Keratinocyte (primary cell): ENCODE measurements around the gene HIGD1C. TPM values are rescaled to one million over a fixed set of nuclear protein-coding genes. Genes with fewer than 3 reads are reported as not detected.

Source experiments
- DNase-seq: peaks from one replicate; pipeline ENCODE4 v3.0.0-alpha.2; 2011; ENCODE audit warnings: low read depth, missing footprints, low spot score
- FAIRE-seq: peaks from 2 replicates; lab custom pipeline; 2011; peaks lifted over from hg19 to GRCh38; lab: Jason Lieb, UNC
- H2AFZ ChIP-seq: 2 replicates; pipeline ENCODE4 v1.6.0; 2012; ENCODE audit warnings: low read length, control low read depth, inconsistent platforms; ENCODE audit not compliant: control insufficient read depth
- H3K27ac ChIP-seq: 2 replicates; pipeline ENCODE4 v1.5.1; 2011; ENCODE audit warnings: low read length; ENCODE audit not compliant: control insufficient read depth, insufficient read depth
- H3K27me3 ChIP-seq: 3 replicates; pipeline ENCODE4 v1.6.0; 2011; ENCODE audit warnings: low read length; ENCODE audit not compliant: control insufficient read depth, insufficient read depth; ENCODE audit errors: extremely low read depth
- H3K36me3 ChIP-seq, 2 experiments: 2 replicates in 1 of 2; 3 replicates in 1 of 2; pipeline ENCODE4 v1.5.1; 2011; ENCODE audit warnings: low read length in 2 of 2, mild to moderate bottlenecking in 1 of 2; ENCODE audit not compliant: control insufficient read depth in 2 of 2, insufficient read depth in 2 of 2; ENCODE audit errors: extremely low read depth in 1 of 2
- H3K4me1 ChIP-seq: 3 replicates; pipeline ENCODE4 v1.5.1; 2011; ENCODE audit warnings: low read length; ENCODE audit not compliant: control insufficient read depth, insufficient read depth; ENCODE audit errors: extremely low read depth
- H3K4me2 ChIP-seq: 3 replicates; pipeline ENCODE4 v1.6.0; 2011; ENCODE audit warnings: low read depth, low read length; ENCODE audit not compliant: control insufficient read depth, insufficient read depth; ENCODE audit errors: extremely low read depth
- H3K4me3 ChIP-seq, 3 experiments: fragments of 200-600 bp in 1 of 3; sonication (generic) in 1 of 3; 2 replicates in 2 of 3; 3 replicates in 1 of 3; pipeline ENCODE4 v1.5.1; 2011 to 2016; ENCODE audit warnings: low read length in 3 of 3, mild to moderate bottlenecking in 3 of 3, control low read depth in 2 of 3, inconsistent platforms in 1 of 3, low read depth in 1 of 3, mixed read lengths in 1 of 3, mixed run types in 1 of 3, moderate library complexity in 1 of 3; ENCODE audit not compliant: control insufficient read depth in 2 of 3, insufficient read depth in 2 of 3; ENCODE audit errors: extremely low read depth in 1 of 3
- H3K79me2 ChIP-seq: 2 replicates; pipeline ENCODE4 v1.6.0; 2012; ENCODE audit warnings: low read length; ENCODE audit not compliant: control insufficient read depth, insufficient read depth
- H3K9ac ChIP-seq: 3 replicates; pipeline ENCODE4 v1.6.0; 2011; ENCODE audit warnings: low read length; ENCODE audit not compliant: control insufficient read depth, insufficient read depth; ENCODE audit errors: extremely low read depth
- H3K9me1 ChIP-seq: 3 replicates; pipeline ENCODE4 v1.6.0; 2011; ENCODE audit warnings: low read length; ENCODE audit not compliant: control insufficient read depth, insufficient read depth; ENCODE audit errors: extremely low read depth
- H3K9me3 ChIP-seq: 2 replicates; pipeline ENCODE4 v1.5.1; 2012; ENCODE audit warnings: low read depth, low read length; ENCODE audit not compliant: control insufficient read depth
- H4K20me1 ChIP-seq: 3 replicates; pipeline ENCODE4 v1.6.0; 2011; ENCODE audit warnings: low read length; ENCODE audit not compliant: control insufficient read depth, insufficient read depth; ENCODE audit errors: extremely low read depth
- EZH2 ChIP-seq: IDR thresholded peaks from one replicate; pipeline ENCODE4 v1.6.1; 2012; ENCODE audit warnings: inconsistent platforms, mild to moderate bottlenecking, low read length, moderate library complexity
- dilution Hi-C: fragments of 300-500 bp; cut with MboI; formaldehyde crosslinking; loops from one replicate; pipeline ENCODE4 v1.7.0; 2020; ENCODE audit warnings: low sequenced_read_pairs; ENCODE audit not compliant: extremely low pct_ligation_motif_present
- polyA plus RNA-seq, 5 experiments: library from polyadenylated mRNA; depleted of rRNA in 3 of 5; stranded (reverse) in 3 of 5; stranded (forward) in 1 of 5; unstranded in 1 of 5; fragments of >200 nt; gene quantifications; 1 replicate in 1 of 5; 2 replicates in 3 of 5; 3 replicates in 1 of 5; pipeline versions ENCODE4 v1.2.1 to v1.2.3, GENCODE V29; 2011 to 2012; ENCODE audit warnings: missing spikeins in 2 of 5, low read depth in 1 of 5, low replicate concordance in 1 of 5
- TF ChIP-seq, protein P1 (sequence below), 3 experiments: IDR thresholded peaks in 1 of 3; conservative IDR thresholded peaks in 1 of 3; optimal IDR thresholded peaks in 1 of 3; 2 replicates in 2 of 3; 3 replicates in 1 of 3; pipeline versions ENCODE3 to v1.5.1; 2011; ENCODE audit warnings: low read length in 3 of 3, mild to moderate bottlenecking in 3 of 3, moderate library complexity in 2 of 3, control low read depth in 1 of 3, inconsistent platforms in 1 of 3; ENCODE audit not compliant: insufficient read depth in 2 of 3; ENCODE audit errors: extremely low read depth in 1 of 3

Gene HIGD1C
- polyA plus RNA-seq, 1 donor (not counting 4 experiments of a cell fraction or from before 2014, with no cell fraction given), result not detected

GRCh38 chr12:50984586-50985298 lies 32.4 kb downstream of the HIGD1C start:
- Histone ChIP-seq H3K36me3 (peaks cover 8% of the 10 kb centered on the region in 2 experiments), H3K4me3 (no peak overlapping the region), H3K27ac (no peak overlapping the region), H3K9me1 (no peaks in the 10 kb centered on the region), H3K9me3 (no peaks in the 10 kb centered on the region), H3K9ac (no peak overlapping the region), H3K4me2 (no peak overlapping the region), H3K79me2 (no peaks in the 10 kb centered on the region), H2AFZ (no peak overlapping the region), H3K4me1 (no peaks in the 10 kb centered on the region), H3K27me3 (no peaks in the 10 kb centered on the region), H4K20me1 (no peaks in the 10 kb centered on the region)
- no peak for DNase-seq
- dilution Hi-C loops, result no loop called here
- TF ChIP-seq, protein P1, sequence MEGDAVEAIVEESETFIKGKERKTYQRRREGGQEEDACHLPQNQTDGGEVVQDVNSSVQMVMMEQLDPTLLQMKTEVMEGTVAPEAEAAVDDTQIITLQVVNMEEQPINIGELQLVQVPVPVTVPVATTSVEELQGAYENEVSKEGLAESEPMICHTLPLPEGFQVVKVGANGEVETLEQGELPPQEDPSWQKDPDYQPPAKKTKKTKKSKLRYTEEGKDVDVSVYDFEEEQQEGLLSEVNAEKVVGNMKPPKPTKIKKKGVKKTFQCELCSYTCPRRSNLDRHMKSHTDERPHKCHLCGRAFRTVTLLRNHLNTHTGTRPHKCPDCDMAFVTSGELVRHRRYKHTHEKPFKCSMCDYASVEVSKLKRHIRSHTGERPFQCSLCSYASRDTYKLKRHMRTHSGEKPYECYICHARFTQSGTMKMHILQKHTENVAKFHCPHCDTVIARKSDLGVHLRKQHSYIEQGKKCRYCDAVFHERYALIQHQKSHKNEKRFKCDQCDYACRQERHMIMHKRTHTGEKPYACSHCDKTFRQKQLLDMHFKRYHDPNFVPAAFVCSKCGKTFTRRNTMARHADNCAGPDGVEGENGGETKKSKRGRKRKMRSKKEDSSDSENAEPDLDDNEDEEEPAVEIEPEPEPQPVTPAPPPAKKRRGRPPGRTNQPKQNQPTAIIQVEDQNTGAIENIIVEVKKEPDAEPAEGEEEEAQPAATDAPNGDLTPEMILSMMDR (optimal IDR thresholded peaks at IDR 0.05 in 1 of 3, IDR thresholded peaks at IDR 0.05 in 1 of 3, conservative IDR thresholded peaks at IDR 0.05 in 1 of 3; ENCODE audit: extremely low read depth in 1 of 3, insufficient read depth in 2 of 3, low read length in 3 of 3), result no peak
- TF ChIP-seq EZH2, result no peak
- FAIRE-seq, result no peak

- H3K36me3 ChIP-seq, result peaks cover 8% of the 10 kb centered on the region in 2 experiments
- no peaks in the 10 kb centered on the region for H3K9me3 ChIP-seq
- H3K4me1 ChIP-seq, result no peaks in the 10 kb centered on the region
- FAIRE-seq, result no peak
- no peak for TF ChIP-seq EZH2
- TF ChIP-seq, protein P1 (optimal IDR thresholded peaks at IDR 0.05 in 1 of 3, IDR thresholded peaks at IDR 0.05 in 1 of 3, conservative IDR thresholded peaks at IDR 0.05 in 1 of 3; ENCODE audit: extremely low read depth in 1 of 3, insufficient read depth in 2 of 3, low read length in 3 of 3), result no peak
- no peak for DNase-seq
- H3K27ac ChIP-seq, result no peak overlapping the region
- no peak overlapping the region for H3K4me2 ChIP-seq
- H4K20me1 ChIP-seq, result no peaks in the 10 kb centered on the region
- no peak overlapping the region for H3K4me3 ChIP-seq
- H3K9me1 ChIP-seq, result no peaks in the 10 kb centered on the region
- dilution Hi-C loops, result no loop called here
- H3K27me3 ChIP-seq, result no peaks in the 10 kb centered on the region
- H2AFZ ChIP-seq, result no peak overlapping the region
- no peaks in the 10 kb centered on the region for H3K79me2 ChIP-seq
- no peak overlapping the region for H3K9ac ChIP-seq
Observed at GRCh38 chr12:50985322-50985721, 33.0 kb downstream of the HIGD1C start.
